ENCODE results near the gene MAST3. TPM values are rescaled to one million over a fixed set of nuclear protein-coding genes. Genes with fewer than 3 reads are reported as not detected.

Gene MAST3
- total RNA-seq, 1 donor from 2014 or later: 4.6 TPM

GRCh38 chr19:18097993-18098890 is 664 bp downstream of the MAST3 start:
- peaks cover 25% of the 10 kb centered on the region for H3K27me3 ChIP-seq (ENCODE audit: control insufficient read depth, insufficient read depth, low read length)
- no peak for TF ChIP-seq CTCF (IDR thresholded peaks at IDR 0.05; ENCODE audit: insufficient read depth, low read length, poor library complexity, severe bottlenecking)
- no peaks in the 10 kb centered on the region for H3K36me3 ChIP-seq (ENCODE audit: control insufficient read depth, insufficient read depth, low read length)
- H3K4me3 ChIP-seq (ENCODE audit: low read depth, low read length): peak overlapping the region; percentile 34
- DNase-seq (ENCODE audit: low read depth): no peak

- no peaks in the 10 kb centered on the region for H3K36me3 ChIP-seq (ENCODE audit: control insufficient read depth, insufficient read depth, low read length)
- no peak for DNase-seq (ENCODE audit: low read depth)
- H3K4me3 ChIP-seq (ENCODE audit: low read depth, low read length): no peak overlapping the region
- TF ChIP-seq CTCF (IDR thresholded peaks at IDR 0.05; ENCODE audit: insufficient read depth, low read length, poor library complexity, severe bottlenecking): no peak
- H3K27me3 ChIP-seq (ENCODE audit: control insufficient read depth, insufficient read depth, low read length): peaks cover 25% of the 10 kb centered on the region
Measured at GRCh38 chr19:18098891-18099622, 1.5 kb downstream of the MAST3 start.

GRCh38 chr19:18099623-18099995 is 2.0 kb downstream of the MAST3 start:
- no peak for DNase-seq (ENCODE audit: low read depth)
- TF ChIP-seq CTCF (IDR thresholded peaks at IDR 0.05; ENCODE audit: insufficient read depth, low read length, poor library complexity, severe bottlenecking): no peak
- Histone ChIP-seq H3K36me3 (ENCODE audit: control insufficient read depth, insufficient read depth, low read length) (no peaks in the 10 kb centered on the region), H3K27me3 (ENCODE audit: control insufficient read depth, insufficient read depth, low read length) (peaks cover 25% of the 10 kb centered on the region), H3K4me3 (ENCODE audit: low read depth, low read length) (no peak overlapping the region)

- DNase-seq (ENCODE audit: low read depth): no peak
Measured at GRCh38 chr19:18100710-18101109, 3.1 kb downstream of the MAST3 start.

GRCh38 chr19:18101268-18101667 is 3.7 kb downstream of the MAST3 start:
- no peak overlapping the region for H3K4me3 ChIP-seq (ENCODE audit: low read depth, low read length)
- TF ChIP-seq CTCF (IDR thresholded peaks at IDR 0.05; ENCODE audit: insufficient read depth, low read length, poor library complexity, severe bottlenecking): no peak
- H3K36me3 ChIP-seq (ENCODE audit: control insufficient read depth, insufficient read depth, low read length): no peaks in the 10 kb centered on the region
- H3K27me3 ChIP-seq (ENCODE audit: control insufficient read depth, insufficient read depth, low read length): peaks cover 27% of the 10 kb centered on the region
- DNase-seq (ENCODE audit: low read depth): no peak

More at GRCh38 chr19:18100710-18101109, 3.1 kb downstream of the MAST3 start:
- TF ChIP-seq CTCF (IDR thresholded peaks at IDR 0.05; ENCODE audit: insufficient read depth, low read length, poor library complexity, severe bottlenecking): no peak
- Histone ChIP-seq H3K27me3 (ENCODE audit: control insufficient read depth, insufficient read depth, low read length) (peaks cover 25% of the 10 kb centered on the region), H3K36me3 (ENCODE audit: control insufficient read depth, insufficient read depth, low read length) (no peaks in the 10 kb centered on the region), H3K4me3 (ENCODE audit: low read depth, low read length) (no peak overlapping the region)
